HFFc6 (cell line): ENCODE measurements around the gene LMAN2L. TPM values are rescaled to one million over a fixed set of nuclear protein-coding genes. Genes with fewer than 3 reads are reported as not detected.

Experiments used
- DNase-seq: peaks from one replicate; pipeline ENCODE4 v3.0.0-alpha.2; 2018
- H3K27ac Mint-ChIP-seq: 2 replicates; pipeline ENCODE4 v1.8.0; 2020; ENCODE audit warnings: mild to moderate bottlenecking, mixed read lengths
- H3K27me3 Mint-ChIP-seq: 2 replicates; pipeline ENCODE4 v1.8.0; 2021; ENCODE audit warnings: mild to moderate bottlenecking, moderate library complexity, mixed read lengths; ENCODE audit not compliant: insufficient read depth
- H3K36me3 Mint-ChIP-seq: 2 replicates; pipeline ENCODE4 v1.8.0; 2021; ENCODE audit warnings: low read depth, mixed read lengths
- H3K4me1 Mint-ChIP-seq: 2 replicates; pipeline ENCODE4 v1.8.0; 2020; ENCODE audit warnings: low read depth, mixed read lengths
- H3K4me3 Mint-ChIP-seq: 2 replicates; pipeline ENCODE4 v1.8.0; 2020; ENCODE audit warnings: mild to moderate bottlenecking, moderate library complexity, mixed read lengths
- H3K9me3 Mint-ChIP-seq: 2 replicates; pipeline ENCODE4 v1.8.0; 2020; ENCODE audit warnings: mild to moderate bottlenecking, mixed read lengths
- total RNA-seq, 6 experiments: library from RNA; stranded (reverse); fragmentation: NEBNext Ultra II Directional; extraction: Animal tissue kit (Norgen Biotek cat#: 25700); gene quantifications; 2 replicates in 1 of 6; 3 replicates in 5 of 6; pipeline ENCODE4 v1.2.3, GENCODE V29; 2021
- TF ChIP-seq, protein P1 (sequence below): fragments of 200-600 bp; sonication (generic); IDR thresholded peaks from 2 replicates; pipeline ENCODE4 v1.5.0; 2021; ENCODE audit warnings: antibody characterized with exemption, mild to moderate bottlenecking

Gene LMAN2L
- total RNA-seq, 6 experiments from 2014 or later: 24.3 to 27.7 (median 26.4) TPM

DNA sequence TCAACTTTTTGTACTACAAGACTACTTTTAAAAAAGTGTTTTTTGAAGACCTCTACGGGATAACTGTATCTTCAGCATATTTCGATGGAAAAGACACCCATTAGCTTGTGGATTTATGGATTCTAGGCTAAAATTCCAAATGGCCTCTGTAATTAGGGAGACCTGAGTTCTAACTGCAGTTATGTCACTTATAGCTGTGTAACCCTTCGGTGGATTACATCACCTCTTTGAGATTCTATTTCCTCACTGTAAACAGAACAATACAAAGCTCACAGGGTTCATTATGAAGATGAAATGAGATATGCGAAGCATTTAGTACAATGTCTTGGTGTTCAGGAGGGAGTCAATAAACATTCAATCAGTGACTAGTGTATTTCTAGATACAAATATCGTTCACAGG, 24.2 kb downstream of the LMAN2L start:
- no peaks in the 10 kb centered on the region for H3K9me3 Mint-ChIP-seq
- TF ChIP-seq, protein P1, sequence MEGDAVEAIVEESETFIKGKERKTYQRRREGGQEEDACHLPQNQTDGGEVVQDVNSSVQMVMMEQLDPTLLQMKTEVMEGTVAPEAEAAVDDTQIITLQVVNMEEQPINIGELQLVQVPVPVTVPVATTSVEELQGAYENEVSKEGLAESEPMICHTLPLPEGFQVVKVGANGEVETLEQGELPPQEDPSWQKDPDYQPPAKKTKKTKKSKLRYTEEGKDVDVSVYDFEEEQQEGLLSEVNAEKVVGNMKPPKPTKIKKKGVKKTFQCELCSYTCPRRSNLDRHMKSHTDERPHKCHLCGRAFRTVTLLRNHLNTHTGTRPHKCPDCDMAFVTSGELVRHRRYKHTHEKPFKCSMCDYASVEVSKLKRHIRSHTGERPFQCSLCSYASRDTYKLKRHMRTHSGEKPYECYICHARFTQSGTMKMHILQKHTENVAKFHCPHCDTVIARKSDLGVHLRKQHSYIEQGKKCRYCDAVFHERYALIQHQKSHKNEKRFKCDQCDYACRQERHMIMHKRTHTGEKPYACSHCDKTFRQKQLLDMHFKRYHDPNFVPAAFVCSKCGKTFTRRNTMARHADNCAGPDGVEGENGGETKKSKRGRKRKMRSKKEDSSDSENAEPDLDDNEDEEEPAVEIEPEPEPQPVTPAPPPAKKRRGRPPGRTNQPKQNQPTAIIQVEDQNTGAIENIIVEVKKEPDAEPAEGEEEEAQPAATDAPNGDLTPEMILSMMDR: no peak
- no peak for DNase-seq
- H3K4me1 Mint-ChIP-seq: no peaks in the 10 kb centered on the region
- H3K27ac Mint-ChIP-seq: no peak overlapping the region
- H3K36me3 Mint-ChIP-seq: peaks cover 11% of the 10 kb centered on the region
- no peak overlapping the region for H3K4me3 Mint-ChIP-seq
- H3K27me3 Mint-ChIP-seq: no peaks in the 10 kb centered on the region

DNA sequence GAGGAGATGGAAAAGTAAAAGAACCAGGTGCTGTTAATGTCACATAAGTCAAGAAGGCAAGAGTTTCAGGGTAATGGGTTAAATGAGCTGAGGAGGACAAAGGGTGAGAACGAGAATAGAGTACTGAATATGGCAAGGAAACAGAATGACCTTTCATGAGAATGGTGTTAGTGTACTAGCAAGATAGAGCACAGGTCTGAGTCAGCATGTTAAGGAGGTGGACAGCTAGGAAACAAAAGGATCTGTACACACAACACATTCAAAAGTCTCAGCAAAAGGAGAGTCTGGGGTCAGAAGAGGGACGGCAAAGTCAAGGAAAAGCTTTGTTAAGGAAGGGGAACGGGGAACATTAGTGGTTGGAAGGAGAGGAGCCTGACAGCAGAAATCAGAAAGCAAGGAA, 28.9 kb downstream of the LMAN2L start:
- TF ChIP-seq, protein P1: no peak
- Mint-ChIP-seq H3K27ac (no peak overlapping the region), H3K4me1 (no peaks in the 10 kb centered on the region), H3K4me3 (no peak overlapping the region), H3K27me3 (no peaks in the 10 kb centered on the region), H3K36me3 (peaks cover 29% of the 10 kb centered on the region), H3K9me3 (no peaks in the 10 kb centered on the region)
- no peak for DNase-seq

DNA sequence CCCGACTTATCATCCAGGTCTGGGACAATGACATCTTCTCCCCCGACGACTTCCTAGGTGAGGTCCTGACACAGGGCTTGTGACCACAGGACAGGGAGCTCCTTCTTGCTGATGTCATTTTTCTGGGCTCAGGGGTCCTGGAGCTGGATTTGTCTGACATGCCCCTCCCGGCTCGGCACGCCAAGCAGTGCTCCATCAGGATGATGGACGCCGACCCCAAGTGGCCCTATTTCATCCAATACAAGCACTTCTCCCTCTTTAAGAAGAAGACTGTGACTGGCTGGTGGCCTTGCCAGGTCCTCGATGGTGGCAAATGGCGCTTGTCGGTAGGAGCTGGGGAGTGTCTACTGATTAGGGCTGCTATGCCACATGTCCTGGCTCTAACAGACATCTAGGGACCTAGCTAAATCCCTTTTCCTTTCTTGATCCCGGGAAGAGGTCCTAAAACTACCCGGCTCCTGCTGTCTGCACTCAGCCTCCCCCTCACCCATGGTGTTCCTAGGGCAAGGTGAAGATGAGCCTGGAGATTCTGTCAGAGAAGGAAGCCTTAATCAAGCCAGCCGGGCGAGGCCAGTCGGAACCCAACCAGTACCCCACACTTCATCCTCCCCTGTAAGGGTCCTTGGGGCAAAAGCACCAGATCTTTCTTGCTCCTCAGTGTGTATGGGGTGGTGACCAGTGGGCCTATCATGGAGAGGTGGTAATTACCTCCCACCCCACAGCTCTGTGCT, 36.7 kb downstream of the LMAN2L start:
- H3K9me3 Mint-ChIP-seq: no peaks in the 10 kb centered on the region
- H3K4me3 Mint-ChIP-seq: no peak overlapping the region
- no peak overlapping the region for H3K27ac Mint-ChIP-seq
- DNase-seq: no peak
- H3K4me1 Mint-ChIP-seq: no peaks in the 10 kb centered on the region
- TF ChIP-seq, protein P1: no peak
- peaks cover 7% of the 10 kb centered on the region for H3K27me3 Mint-ChIP-seq
- H3K36me3 Mint-ChIP-seq: peaks cover 5% of the 10 kb centered on the region

DNA sequence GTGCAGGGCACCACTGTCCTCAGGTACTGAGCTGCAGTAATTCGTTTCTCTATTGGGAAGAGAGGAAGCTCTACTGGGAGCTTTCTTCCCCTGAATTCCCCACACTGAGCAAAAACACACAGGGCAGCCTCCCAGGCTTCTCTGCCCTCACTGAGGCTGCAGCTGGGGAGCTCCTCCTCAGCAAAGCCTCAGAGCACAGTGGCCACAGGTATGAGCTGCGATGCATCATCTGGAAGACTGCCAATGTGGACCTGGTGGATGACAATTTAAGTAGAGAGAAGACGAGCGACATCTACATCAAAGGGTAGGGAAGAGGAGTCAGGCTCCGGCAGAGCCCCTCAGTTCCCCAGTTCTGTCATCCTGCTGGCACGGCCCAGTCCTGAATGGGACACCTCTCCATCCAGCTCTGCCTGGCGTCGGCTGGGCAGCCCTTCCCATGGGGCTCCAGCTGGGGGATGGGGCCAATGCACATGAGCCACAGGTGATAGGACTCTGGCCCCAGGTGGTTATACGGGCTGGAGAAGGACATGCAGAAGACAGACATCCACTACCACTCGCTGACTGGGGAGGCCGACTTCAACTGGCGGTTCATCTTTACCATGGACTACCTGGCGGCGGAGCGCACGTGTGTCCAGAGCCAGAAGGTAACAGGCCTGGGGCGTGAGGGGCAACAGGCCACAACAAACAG, 37.6 kb downstream of the LMAN2L start:
- no peak for DNase-seq
- no peak overlapping the region for H3K4me3 Mint-ChIP-seq
- H3K4me1 Mint-ChIP-seq: no peaks in the 10 kb centered on the region
- peaks cover 7% of the 10 kb centered on the region for H3K27me3 Mint-ChIP-seq
- TF ChIP-seq, protein P1: no peak
- no peak overlapping the region for H3K27ac Mint-ChIP-seq
- peaks cover 5% of the 10 kb centered on the region for H3K36me3 Mint-ChIP-seq
- H3K9me3 Mint-ChIP-seq: no peaks in the 10 kb centered on the region

DNA sequence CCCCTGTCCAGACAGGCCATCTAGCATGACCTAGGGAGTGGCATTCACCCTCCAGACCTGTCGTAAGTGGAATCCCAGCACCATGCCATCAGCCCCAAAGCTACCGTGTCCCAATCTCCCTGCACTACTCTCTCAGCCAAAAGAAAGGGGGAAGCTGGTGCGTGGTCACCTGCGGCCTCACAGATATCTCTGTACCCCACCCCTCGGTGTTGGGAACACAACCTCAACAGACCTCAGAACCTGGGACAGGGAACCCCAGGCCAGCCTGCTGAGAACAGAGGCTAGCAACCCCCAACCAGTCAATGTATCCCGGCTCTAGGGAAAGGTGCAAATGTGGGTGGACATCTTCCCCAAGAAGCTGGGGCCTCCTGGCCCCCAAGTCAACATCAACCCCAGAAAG, 38.2 kb downstream of the LMAN2L start:
- H3K4me3 Mint-ChIP-seq: no peak overlapping the region
- no peaks in the 10 kb centered on the region for H3K4me1 Mint-ChIP-seq
- no peak overlapping the region for H3K27ac Mint-ChIP-seq
- no peaks in the 10 kb centered on the region for H3K9me3 Mint-ChIP-seq
- peaks cover 7% of the 10 kb centered on the region for H3K27me3 Mint-ChIP-seq
- no peak for DNase-seq
- H3K36me3 Mint-ChIP-seq: no peaks in the 10 kb centered on the region
- TF ChIP-seq, protein P1: no peak
